Panc1 (cell line): ENCODE results near the gene PROK1. TPM values are rescaled to one million over a fixed set of nuclear protein-coding genes. Genes with fewer than 3 reads are reported as not detected.

ENCODE experiments used
- ATAC-seq: fragments of 200-7000 bp; cut with Tn5 transposase; 2 replicates; pipeline ENCODE4 v1.9.1; 2020; ENCODE audit warnings: mild to moderate bottlenecking, moderate library complexity
- BruUV-seq: library from RNA; stranded (reverse); fragments of 400-500 nt; replicated peaks from 2 replicates; lab custom pipeline; 2021; lab: Mats Ljungman, UMichigan
- CTCF ChIA-PET: fragments of 300-600 bp; sonication (Branson Sonifier 250); formaldehyde crosslinking; loops from one replicate; lab custom pipeline; 2022; ENCODE audit warnings: antibody characterized with exemption; lab: Charles Lee
- POLR2A ChIA-PET: fragments of 300-600 bp; sonication (Branson Sonifier 250); formaldehyde crosslinking; loops from one replicate; lab custom pipeline; 2022; ENCODE audit warnings: antibody characterized with exemption; lab: Charles Lee
- DNase-seq: peaks from one replicate; pipeline ENCODE4 v3.0.0-alpha.2; 2010; ENCODE audit warnings: low read depth, low spot score
- H3K27ac ChIP-seq: 2 replicates; pipeline ENCODE4 v1.5.1; 2011; ENCODE audit warnings: mild to moderate bottlenecking, low read length, inconsistent platforms
- H3K27me3 ChIP-seq: fragments of 200-500 bp; sonication (Bioruptor generic); 2 replicates; pipeline ENCODE4 v1.6.0; 2014; ENCODE audit warnings: low read length, inconsistent platforms; ENCODE audit not compliant: control insufficient read depth, insufficient read depth
- H3K36me3 ChIP-seq: fragments of 200-500 bp; sonication (Bioruptor generic); 2 replicates; pipeline ENCODE4 v1.5.1; 2014; ENCODE audit warnings: inconsistent platforms, mild to moderate bottlenecking, low read length, moderate library complexity; ENCODE audit not compliant: control insufficient read depth, insufficient read depth
- H3K4me1 ChIP-seq: 2 replicates; pipeline ENCODE4 v1.5.1; 2011; ENCODE audit warnings: inconsistent platforms, mild to moderate bottlenecking, low read length, moderate library complexity; ENCODE audit not compliant: control insufficient read depth, insufficient read depth
- H3K4me3 ChIP-seq, 2 experiments: 2 replicates each; pipeline ENCODE4 v1.5.1; 2011 to 2012; ENCODE audit warnings: low read depth in 2 of 2, low read length in 2 of 2, mild to moderate bottlenecking in 2 of 2, inconsistent platforms in 1 of 2, moderate library complexity in 1 of 2
- H3K9me3 ChIP-seq: fragments of 200-500 bp; sonication (Bioruptor generic); 2 replicates; pipeline ENCODE4 v1.5.1; 2014; ENCODE audit warnings: low read depth, mild to moderate bottlenecking, inconsistent platforms, low read length, moderate library complexity; ENCODE audit not compliant: control insufficient read depth, insufficient read depth
- POLR2AphosphoS5 ChIP-seq: IDR thresholded peaks from 2 replicates; pipeline ENCODE4 v1.6.1; 2012; ENCODE audit warnings: mild to moderate bottlenecking, low read depth, low read length, moderate library complexity
- SIN3A ChIP-seq: IDR thresholded peaks from 2 replicates; pipeline ENCODE4 v1.6.1; 2012; ENCODE audit warnings: low read depth, mild to moderate bottlenecking, low read length, moderate library complexity, borderline replicate concordance; ENCODE audit not compliant: insufficient read depth
- TCF7L2 ChIP-seq: IDR thresholded peaks from 2 replicates; pipeline ENCODE4 v1.6.1; 2011; ENCODE audit warnings: mild to moderate bottlenecking, low read depth, low read length, inconsistent platforms
- in situ Hi-C: cut with HindIII; loops from 2 replicates; pipeline ENCODE4 v1.10.0; 2016; ENCODE audit warnings: low sequenced_read_pairs, low pct_unique_long_range_greater_than_20kb
- intact Hi-C: fragments of 100-400 bp; cut with micrococcal nuclease; formaldehyde crosslinking; loops from one replicate; pipeline ENCODE4 v1.10.0; 2022; ENCODE audit not compliant: unreplicated experiment
- total RNA-seq: library from RNA; stranded (reverse); gene quantifications from one replicate; pipeline ENCODE4 v1.2.1, GENCODE V29; 2021; ENCODE audit not compliant: unreplicated experiment
- TF ChIP-seq, protein P1 (sequence below), 2 experiments: IDR thresholded peaks; 2 replicates each; pipeline ENCODE4 v1.6.1; 2011 to 2012; ENCODE audit warnings: low read depth in 2 of 2, control low read depth in 1 of 2, low read length in 1 of 2, mild to moderate bottlenecking in 1 of 2, moderate library complexity in 1 of 2; ENCODE audit not compliant: insufficient read depth in 1 of 2
- TF ChIP-seq, protein P2 (sequence below): fragments of 450-650 bp; IDR thresholded peaks from 2 replicates; pipeline ENCODE4 v1.5.1; 2017; ENCODE audit warnings: mild to moderate bottlenecking

The PROK1 gene
- total RNA-seq, 1 experiment from 2014 or later, result not detected

DNA sequence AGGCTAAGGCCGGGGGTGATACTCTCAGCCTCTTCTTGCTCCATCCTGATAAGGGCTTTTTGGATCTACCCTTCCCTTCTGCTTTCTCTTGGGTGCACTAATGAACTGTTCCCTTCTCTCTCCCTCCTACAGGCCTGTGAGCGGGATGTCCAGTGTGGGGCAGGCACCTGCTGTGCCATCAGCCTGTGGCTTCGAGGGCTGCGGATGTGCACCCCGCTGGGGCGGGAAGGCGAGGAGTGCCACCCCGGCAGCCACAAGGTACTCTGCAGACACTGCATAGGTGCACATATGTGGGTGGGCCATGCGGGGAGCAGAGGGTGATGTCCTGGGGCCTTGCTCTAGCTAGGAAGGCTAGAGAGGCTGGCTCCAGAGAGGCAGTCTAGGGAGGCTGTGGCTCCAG is 2.9 kb downstream of the PROK1 start:
- intact Hi-C loops, result no loop called here
- no peaks in the 10 kb centered on the region for H3K9me3 ChIP-seq
- in situ Hi-C loops, result no loop called here
- no peak overlapping the region for H3K27ac ChIP-seq
- no peaks in the 10 kb centered on the region for H3K4me1 ChIP-seq
- no peaks in the 10 kb centered on the region for H3K36me3 ChIP-seq
- ATAC-seq, result no peak
- TF ChIP-seq POLR2AphosphoS5 (no peak), SIN3A (no peak), TCF7L2 (no peak)
- TF ChIP-seq, protein P1, sequence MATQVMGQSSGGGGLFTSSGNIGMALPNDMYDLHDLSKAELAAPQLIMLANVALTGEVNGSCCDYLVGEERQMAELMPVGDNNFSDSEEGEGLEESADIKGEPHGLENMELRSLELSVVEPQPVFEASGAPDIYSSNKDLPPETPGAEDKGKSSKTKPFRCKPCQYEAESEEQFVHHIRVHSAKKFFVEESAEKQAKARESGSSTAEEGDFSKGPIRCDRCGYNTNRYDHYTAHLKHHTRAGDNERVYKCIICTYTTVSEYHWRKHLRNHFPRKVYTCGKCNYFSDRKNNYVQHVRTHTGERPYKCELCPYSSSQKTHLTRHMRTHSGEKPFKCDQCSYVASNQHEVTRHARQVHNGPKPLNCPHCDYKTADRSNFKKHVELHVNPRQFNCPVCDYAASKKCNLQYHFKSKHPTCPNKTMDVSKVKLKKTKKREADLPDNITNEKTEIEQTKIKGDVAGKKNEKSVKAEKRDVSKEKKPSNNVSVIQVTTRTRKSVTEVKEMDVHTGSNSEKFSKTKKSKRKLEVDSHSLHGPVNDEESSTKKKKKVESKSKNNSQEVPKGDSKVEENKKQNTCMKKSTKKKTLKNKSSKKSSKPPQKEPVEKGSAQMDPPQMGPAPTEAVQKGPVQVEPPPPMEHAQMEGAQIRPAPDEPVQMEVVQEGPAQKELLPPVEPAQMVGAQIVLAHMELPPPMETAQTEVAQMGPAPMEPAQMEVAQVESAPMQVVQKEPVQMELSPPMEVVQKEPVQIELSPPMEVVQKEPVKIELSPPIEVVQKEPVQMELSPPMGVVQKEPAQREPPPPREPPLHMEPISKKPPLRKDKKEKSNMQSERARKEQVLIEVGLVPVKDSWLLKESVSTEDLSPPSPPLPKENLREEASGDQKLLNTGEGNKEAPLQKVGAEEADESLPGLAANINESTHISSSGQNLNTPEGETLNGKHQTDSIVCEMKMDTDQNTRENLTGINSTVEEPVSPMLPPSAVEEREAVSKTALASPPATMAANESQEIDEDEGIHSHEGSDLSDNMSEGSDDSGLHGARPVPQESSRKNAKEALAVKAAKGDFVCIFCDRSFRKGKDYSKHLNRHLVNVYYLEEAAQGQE (IDR thresholded peaks at IDR 0.05; ENCODE audit: insufficient read depth in 1 of 2, low read depth in 2 of 2, low read length in 1 of 2), result no peak
- TF ChIP-seq, protein P2, sequence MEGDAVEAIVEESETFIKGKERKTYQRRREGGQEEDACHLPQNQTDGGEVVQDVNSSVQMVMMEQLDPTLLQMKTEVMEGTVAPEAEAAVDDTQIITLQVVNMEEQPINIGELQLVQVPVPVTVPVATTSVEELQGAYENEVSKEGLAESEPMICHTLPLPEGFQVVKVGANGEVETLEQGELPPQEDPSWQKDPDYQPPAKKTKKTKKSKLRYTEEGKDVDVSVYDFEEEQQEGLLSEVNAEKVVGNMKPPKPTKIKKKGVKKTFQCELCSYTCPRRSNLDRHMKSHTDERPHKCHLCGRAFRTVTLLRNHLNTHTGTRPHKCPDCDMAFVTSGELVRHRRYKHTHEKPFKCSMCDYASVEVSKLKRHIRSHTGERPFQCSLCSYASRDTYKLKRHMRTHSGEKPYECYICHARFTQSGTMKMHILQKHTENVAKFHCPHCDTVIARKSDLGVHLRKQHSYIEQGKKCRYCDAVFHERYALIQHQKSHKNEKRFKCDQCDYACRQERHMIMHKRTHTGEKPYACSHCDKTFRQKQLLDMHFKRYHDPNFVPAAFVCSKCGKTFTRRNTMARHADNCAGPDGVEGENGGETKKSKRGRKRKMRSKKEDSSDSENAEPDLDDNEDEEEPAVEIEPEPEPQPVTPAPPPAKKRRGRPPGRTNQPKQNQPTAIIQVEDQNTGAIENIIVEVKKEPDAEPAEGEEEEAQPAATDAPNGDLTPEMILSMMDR, result no peak
- no peak overlapping the region for H3K4me3 ChIP-seq
- POLR2A ChIA-PET, result no interaction called here
- CTCF ChIA-PET, result no interaction called here
- DNase-seq, result no peak
- no TSS peak for BruUV-seq
- H3K27me3 ChIP-seq, result peaks cover 8% of the 10 kb centered on the region

DNA sequence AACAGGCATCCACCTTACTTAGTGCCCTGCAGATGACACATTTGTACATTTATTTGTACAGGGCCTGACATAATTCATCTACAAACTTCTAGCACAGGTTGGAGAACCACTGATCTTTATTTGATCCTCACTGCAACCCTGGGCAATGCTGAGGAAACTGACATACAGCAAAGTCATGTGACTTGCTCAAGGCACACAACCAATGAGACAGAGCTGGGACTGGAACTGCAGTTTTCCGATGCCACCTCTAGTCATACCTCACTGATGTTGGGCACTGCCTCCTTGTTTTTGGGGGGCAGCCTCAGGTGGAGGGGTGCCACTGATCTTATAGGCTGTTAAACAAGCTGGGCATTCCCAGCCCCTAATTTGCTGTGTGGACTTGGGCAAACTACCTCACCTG is 3.4 kb downstream of the PROK1 start:
- TF ChIP-seq, protein P1 (IDR thresholded peaks at IDR 0.05; ENCODE audit: insufficient read depth in 1 of 2, low read depth in 2 of 2, low read length in 1 of 2), result no peak
- TF ChIP-seq POLR2AphosphoS5, result no peak
- TF ChIP-seq, protein P2, result no peak
- TF ChIP-seq TCF7L2, result no peak
- no peak for TF ChIP-seq SIN3A
- ChIA-PET CTCF (no interaction called here), POLR2A (no interaction called here)
- Histone ChIP-seq H3K4me3 (no peak overlapping the region), H3K27me3 (peaks cover 8% of the 10 kb centered on the region), H3K4me1 (no peaks in the 10 kb centered on the region), H3K36me3 (no peaks in the 10 kb centered on the region), H3K27ac (no peak overlapping the region), H3K9me3 (no peaks in the 10 kb centered on the region)
- in situ Hi-C loops, result no loop called here
- ATAC-seq (no peak), DNase-seq (no peak)
- BruUV-seq, result no TSS peak
- intact Hi-C loops, result no loop called here
